CD4-positive, alpha-beta T cell treated with Interferon alpha-2 for 1 hour (primary cell): ENCODE results near the gene CELF2.
A peak's percentile ranks its signal among the peaks of the same experiment; 100 is the strongest.

Experiments used
- DNase-seq, 2 donors: peaks; one replicate each; pipeline ENCODE4 v3.0.0-alpha.2; 2020 to 2022

Gene CELF2

GRCh38 chr10:11138314-11139033 is 120.8 kb downstream of the CELF2 start:
- DNase-seq: no peak

DNA sequence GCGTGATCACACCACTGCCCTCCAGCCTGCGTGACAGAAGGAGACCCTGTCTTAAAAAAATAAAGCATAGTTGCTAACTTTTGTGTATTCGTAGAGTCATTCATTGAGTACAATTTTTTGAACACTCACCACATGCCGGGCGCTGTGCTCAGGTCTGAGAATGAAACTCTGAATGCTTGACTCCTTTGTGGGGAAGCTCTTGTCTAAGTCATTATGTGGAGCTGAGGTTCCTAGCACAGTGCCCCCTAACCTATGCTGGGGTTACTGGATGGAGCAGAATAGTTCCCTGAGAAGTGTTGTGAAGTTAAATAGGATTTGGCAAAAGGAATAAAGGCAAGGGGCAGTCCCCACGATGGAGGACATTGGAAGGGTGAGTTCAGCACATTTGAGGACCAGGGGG is 123.3 kb downstream of the CELF2 start:
- no peak for DNase-seq

DNA sequence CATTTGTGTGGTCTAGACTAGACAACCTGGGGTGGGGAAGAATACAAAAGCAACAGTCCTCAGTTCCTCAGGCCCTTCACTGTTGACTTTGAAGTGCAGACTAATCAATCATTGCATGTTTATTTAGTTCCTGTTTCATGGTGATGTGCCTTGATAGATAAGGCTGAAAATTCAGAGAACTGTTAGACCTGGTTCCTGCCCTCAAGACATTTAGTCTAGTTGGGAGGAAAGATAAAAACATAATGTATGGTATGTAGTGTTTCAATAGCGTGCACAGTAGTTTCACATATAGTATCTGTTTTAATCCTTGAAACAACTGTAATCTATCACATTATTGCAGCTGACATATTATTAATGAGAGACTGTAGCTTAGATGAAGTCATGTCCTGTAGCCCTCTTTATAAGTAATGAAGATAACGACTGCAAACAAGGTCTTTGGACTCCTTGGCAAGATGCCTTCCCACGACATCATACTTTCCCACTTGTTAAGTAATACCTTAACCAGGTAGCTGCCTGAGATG is 124.0 kb downstream of the CELF2 start:
- no peak for DNase-seq

DNA sequence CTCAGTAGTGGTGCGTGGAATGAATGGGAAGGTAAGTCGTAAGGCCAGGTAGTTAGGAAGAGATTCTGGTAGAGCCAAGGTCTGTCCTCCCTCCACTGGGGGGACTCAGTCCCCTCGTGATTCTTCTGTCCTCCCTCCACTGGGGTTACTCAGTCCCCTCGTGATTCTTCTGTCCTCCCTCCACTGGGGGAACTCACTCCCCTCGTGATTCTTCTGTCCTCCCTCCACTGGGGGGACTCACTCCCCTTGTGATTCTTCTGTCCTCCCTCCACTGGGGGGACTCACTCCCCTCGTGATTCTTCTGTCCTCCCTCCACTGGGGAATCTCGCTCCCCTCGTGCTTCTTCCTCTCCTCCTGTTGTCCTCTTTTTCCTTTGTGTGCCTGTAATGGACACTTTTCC is 125.1 kb downstream of the CELF2 start:
- peak; percentile 15 to 55 for DNase-seq

DNA sequence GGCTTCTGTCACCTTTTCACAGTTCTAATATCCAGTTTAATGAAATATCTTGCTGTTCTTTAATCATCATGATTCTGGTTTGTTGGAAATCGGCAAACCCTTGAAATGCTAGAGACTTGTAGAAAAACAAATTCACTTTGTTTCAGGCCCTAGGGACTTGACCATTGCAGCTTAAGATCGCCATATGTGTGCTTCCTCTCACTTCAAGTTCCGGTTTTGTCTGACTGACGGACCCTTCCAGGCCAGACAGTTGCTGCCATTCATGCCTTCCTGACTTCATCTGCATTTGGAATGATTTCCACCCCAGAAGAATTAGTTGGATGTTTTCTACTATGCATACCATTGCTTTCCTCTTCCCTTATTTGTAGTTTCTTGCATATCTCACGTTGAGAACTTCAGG is 125.6 kb downstream of the CELF2 start:
- DNase-seq: no peak

- DNase-seq: no peak
Measured at GRCh38 chr10:11144626-11145494, 127.2 kb downstream of the CELF2 start.

DNA sequence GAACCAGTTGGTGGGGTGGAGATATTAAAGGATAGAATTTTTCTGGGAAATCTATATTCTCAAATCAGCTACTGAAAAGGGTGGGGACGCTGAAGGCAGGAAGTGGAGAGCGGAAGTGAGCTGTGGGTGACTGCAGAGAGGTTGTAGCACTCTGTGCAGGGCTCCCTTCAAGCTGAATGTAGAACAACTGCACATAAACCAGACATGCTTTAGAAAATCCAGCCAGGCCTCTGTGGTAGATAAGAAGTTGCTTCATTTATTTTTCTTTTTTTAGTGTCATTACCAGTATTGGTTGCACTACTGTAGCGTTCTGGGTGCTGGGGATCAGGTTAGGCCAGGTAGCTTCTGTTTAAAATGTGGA is 127.8 kb downstream of the CELF2 start:
- DNase-seq: peak; percentile 70 to 81

- no peak for DNase-seq
Measured at GRCh38 chr10:11146402-11147171, 128.9 kb downstream of the CELF2 start.

- DNase-seq: peak; percentile 49 to 56
Measured at GRCh38 chr10:11147722-11148121, 130.1 kb downstream of the CELF2 start.

DNA sequence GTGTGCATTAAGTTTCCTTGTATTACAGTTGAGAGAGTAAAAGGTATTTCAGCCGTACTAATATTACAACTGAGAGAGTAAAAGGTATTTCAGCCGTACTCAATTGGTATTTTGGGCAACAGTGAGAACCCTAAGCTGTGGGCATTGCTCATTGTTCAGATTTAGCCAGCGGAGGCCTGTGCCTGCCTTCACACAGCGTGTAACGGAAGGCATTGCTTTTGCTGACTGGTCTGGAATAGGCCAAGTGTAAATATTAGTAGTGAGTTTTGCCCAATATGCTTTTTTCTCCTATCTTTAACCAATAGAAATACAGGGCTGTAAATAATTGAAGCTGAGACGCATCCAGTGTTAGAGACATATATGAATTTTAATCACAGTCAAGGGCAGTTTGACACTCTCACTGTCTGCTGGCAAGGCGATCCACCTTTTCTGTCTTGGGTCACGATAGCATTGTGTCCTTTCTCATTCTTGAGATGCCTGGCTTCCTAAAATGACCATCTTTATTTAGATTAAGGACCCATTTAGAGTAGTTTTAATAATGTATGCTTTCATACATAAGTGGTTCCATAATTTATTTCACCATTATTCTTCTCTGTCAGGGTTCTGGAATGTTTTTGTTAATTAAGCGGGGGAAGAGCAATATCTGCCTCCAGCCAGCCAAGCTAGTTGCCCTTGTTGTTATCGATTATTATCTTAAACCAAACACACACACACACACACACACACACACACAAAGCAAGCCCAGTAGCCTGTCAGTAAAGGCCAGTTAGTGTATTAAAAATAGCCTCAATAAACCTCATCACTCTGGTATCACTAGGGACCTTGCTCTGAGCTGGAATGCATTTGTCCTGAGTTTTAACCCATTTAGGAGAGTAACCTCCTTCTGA is 130.7 kb downstream of the CELF2 start:
- no peak for DNase-seq

DNA sequence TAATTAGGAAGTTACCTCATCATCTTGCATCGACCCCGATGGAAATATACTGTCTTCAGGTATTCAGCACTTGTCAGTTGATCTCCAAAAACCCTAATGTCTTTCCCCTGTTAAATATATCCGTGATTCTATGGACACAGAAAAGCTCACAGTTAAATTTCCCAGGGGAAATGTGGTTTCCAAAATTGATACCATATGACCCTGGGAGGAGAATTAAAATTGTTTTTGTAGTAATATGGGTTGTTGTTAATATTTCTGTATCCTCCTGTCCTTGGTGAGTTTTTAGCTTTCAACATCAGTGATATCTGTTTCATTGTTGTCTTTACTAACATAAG is 132.1 kb downstream of the CELF2 start:
- DNase-seq: no peak

- peak; percentile 52 to 82 for DNase-seq
Measured at GRCh38 chr10:11150231-11150731, 132.6 kb downstream of the CELF2 start.

DNA sequence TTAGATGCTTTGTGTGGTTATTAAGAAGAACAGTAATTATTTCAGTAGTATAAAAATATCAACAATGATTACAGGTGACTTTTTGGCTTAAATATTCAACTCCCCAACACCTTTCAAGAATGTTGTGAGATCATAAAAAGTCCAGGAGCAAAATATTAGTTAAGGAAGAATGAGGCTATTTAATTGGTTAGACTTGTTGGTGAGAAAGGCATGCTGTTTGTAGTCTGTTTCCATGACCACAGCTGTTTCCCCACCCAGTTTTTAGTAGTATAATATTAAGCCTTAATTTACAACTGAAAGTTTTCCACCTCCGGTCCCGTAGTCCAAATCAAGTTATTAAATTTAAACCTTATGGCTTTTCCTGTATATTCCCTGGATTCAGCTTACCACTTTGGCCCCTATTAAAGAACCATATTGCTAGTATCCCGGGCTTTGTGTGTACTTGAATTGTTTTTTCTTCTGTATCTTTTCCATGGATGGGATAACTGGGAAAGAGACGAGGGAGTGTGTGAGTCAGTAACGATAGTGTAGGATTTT is 133.3 kb downstream of the CELF2 start:
- DNase-seq: peak; percentile 25 to 74

DNA sequence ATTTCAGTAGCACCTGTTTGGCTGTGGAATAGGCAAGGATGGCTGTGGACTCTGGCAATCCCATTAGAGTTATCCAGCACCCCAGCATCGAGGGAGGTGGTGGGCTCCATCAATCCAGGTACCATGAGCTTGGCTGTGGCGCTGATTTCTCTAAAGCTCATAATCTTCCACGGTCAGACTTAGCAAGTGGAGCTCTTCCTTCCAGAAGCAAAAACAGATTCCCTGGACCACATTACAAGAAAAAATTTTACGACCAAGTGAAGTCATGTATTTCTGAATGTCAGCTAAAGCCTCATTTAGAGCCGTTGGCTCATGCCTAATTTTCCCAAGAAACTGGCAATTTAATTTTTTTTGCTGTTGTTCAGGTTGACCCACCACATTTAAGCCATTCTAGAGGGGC is 135.1 kb downstream of the CELF2 start:
- no peak for DNase-seq

- DNase-seq: no peak
Measured at GRCh38 chr10:11153245-11153644, 135.6 kb downstream of the CELF2 start.

- no peak for DNase-seq
Measured at GRCh38 chr10:11153766-11154165, 136.1 kb downstream of the CELF2 start.

- DNase-seq: no peak
Measured at GRCh38 chr10:11154333-11154732, 136.7 kb downstream of the CELF2 start.

DNA sequence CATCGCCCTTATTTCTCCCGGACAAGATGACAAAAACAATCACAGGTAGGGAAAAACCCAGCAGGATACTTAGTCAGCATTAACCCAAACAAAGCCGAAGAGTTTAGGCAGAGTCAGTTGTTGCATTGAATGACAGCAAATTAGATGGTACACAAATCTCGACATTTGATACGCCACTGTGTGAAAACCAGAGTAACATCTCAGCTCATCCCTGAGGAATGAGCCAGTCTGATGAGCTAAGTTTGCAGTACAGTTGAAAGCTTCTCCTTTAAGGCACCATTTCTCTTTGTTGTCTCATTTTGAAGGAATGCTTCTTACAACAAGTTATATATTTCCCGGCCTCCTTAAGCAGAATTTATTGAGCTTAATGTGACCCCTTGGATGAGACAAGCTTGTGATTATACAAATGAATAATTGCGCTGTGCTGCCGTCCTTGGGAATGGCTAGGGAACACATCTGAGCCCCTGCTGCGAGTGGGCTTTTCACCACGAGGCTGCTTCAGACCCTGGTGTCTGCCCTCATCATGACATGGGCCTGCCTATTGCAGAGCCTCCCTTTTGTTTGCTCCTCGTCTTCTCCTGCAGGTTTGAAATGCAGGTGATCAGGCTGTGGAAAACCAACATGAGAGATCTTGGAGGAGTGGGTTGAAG is 137.3 kb downstream of the CELF2 start:
- DNase-seq: no peak

DNA sequence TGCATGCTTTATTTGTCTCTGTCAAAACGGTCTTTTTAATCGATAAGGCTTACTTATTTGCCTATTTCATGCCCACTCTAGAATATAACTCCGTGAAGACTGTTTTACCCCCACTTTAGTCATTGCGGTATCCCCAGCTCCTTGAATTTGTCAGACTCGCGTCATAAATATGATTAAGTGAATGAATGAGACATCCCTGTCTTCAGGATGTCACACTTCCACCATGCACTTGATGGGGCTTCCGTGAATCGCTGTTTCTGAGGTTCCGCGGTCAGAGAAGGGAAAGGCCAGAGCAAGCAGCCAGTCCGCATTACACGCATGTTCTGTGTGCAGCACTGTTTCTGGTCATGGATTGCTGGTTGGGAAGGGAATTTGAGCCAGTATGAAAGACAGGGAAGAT is 138.8 kb downstream of the CELF2 start:
- peak in 1 of 2 donors; percentile 57 for DNase-seq

GRCh38 chr10:11157292-11158076 is 139.8 kb downstream of the CELF2 start:
- DNase-seq: no peak
